DND-41 (cell line): ENCODE measurements around the gene RESF1.

ENCODE experiments used
- CTCF ChIP-seq: IDR thresholded peaks from 2 replicates; pipeline ENCODE4 v1.5.1; 2012; ENCODE audit warnings: borderline replicate concordance, low read length, moderate library complexity, mild to moderate bottlenecking; ENCODE audit not compliant: poor library complexity, severe bottlenecking; ENCODE audit errors: extremely low read depth
- EZH2 ChIP-seq: IDR thresholded peaks from 3 replicates; pipeline ENCODE4 v1.6.1; 2012; ENCODE audit warnings: borderline replicate concordance, low read depth, mild to moderate bottlenecking, moderate library complexity, low read length, inconsistent platforms; ENCODE audit not compliant: severe bottlenecking

- TF ChIP-seq CTCF: no peak
- TF ChIP-seq EZH2: no peak
These were observed 8.7 kb upstream of the RESF1 start for GRCh38 chr12:31950492-31950891.
